NCI-H748 treated with DMSO at 0.1 percent for 48 hours (cell line): ENCODE data around the gene NFIC.

ENCODE experiments used
- DNase-seq: peaks from one replicate; lab custom pipeline; 2025; lab: John Stamatoyannopoulos, UW

Gene NFIC

GRCh38 chr19:3511506-3512251 lies 145.3 kb downstream of the NFIC start:
- no peak for DNase-seq

GRCh38 chr19:3512562-3513228 lies 146.3 kb downstream of the NFIC start:
- no peak for DNase-seq

DNA sequence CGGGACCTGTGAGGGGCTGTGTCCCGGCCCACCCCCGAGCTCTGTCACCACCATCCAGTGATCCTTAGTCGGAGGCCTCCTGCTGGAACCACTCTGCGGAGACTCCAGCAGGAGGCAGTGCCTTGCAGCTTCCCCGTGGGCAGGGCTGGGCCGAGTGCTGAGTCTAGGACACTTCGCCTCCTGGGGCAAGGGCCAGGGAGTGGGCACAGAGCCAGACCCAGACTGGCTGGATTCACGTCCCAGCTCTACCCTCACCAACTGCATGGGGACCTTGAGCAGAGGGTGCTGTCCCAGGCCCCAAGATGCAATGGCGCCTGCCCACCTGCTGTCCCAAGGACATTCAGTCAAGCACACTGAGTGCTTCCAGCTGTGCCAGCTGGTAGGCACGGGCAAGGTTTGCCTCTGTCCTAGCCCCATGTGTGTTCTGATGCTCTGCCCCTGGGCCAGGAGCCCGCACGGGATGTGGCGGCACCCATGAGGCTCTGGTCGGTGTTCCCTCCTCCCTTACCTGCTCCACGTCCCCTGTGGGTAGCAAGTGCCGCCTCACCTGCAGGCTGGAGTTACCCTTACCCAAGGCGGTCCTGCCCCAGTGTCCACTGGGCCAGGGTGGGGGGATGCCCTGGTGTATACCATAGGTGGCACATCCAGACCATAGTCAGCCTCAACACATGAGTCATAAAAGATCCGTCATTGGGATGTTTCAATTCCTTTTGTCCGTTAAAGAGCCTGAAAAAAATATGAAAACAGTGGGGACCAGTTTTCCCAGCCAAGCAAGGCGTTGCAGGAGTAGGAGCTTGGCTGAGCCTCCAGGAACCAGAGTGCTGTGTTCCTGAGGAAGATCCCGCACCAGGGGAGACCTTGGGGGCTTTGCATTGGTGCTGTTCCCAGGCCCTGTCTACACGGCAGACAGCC lies 147.1 kb downstream of the NFIC start:
- DNase-seq = no peak

- no peak for DNase-seq
Measured at GRCh38 chr19:3514930-3515329, 148.5 kb downstream of the NFIC start.

GRCh38 chr19:3515891-3516422 lies 149.6 kb downstream of the NFIC start:
- no peak for DNase-seq

- no peak for DNase-seq
Measured at GRCh38 chr19:3516675-3517207, 150.4 kb downstream of the NFIC start.

GRCh38 chr19:3517638-3518037 lies 151.3 kb downstream of the NFIC start:
- no peak for DNase-seq

GRCh38 chr19:3518255-3518654 lies 151.9 kb downstream of the NFIC start:
- DNase-seq = no peak

DNA sequence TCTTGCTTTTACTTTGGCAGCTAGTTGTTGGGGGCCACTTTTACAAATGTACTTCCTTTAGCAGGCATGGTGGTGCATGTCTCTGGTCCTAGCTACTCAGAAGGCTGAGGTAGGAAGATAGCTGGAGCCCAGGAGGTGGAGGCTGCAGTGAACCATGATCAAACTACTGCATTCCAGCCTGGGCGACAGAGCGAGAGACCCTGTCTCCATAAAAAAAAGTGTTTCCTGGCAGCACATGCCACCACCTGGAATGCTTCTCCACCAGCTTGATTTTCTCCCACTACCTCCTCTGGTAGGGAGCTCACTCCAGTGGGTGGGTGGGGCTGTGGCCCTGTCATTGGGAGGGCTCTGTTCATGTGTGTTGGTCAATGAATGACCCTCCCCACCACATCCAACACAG lies 152.3 kb downstream of the NFIC start:
- DNase-seq = no peak
